GM21381 (cell line): ENCODE data around the gene CERS6.
"Not testable (repeated sequence)": the region's sequence is repeated elsewhere in the genome, so short reads cannot be mapped to it uniquely, and the experiment has no call there.

Experiments
- ATAC-seq: cut with Tn5 transposase; IDR thresholded peaks from one replicate; pipeline ENCODE4 v1.9.1; 2021; ENCODE audit warnings: mild to moderate bottlenecking, moderate library complexity; ENCODE audit not compliant: unreplicated experiment

The CERS6 gene

GRCh38 chr2:168455645-168456520, at the start of gene CERS6:
Gene CERS6 (plus strand): TSS chr2:168456272. CDS start chr2:168456449, 177 bp downstream.
- peak; percentile 93 for ATAC-seq

GRCh38 chr2:168412301-168412700, 43.8 kb upstream of the CERS6 start:
- ATAC-seq = not testable (repeated sequence)

GRCh38 chr2:168413101-168413500, 43.0 kb upstream of the CERS6 start:
- ATAC-seq = not testable (repeated sequence)

GRCh38 chr2:168416555-168416954, 39.5 kb upstream of the CERS6 start:
- ATAC-seq = no peak

GRCh38 chr2:168422584-168422983, 33.5 kb upstream of the CERS6 start:
- peak; percentile 65 for ATAC-seq

GRCh38 chr2:168424112-168424951, 31.7 kb upstream of the CERS6 start:
- ATAC-seq = no peak

- ATAC-seq = no peak
Observed at GRCh38 chr2:168424971-168425370, 31.1 kb upstream of the CERS6 start.

GRCh38 chr2:168426861-168427260, 29.2 kb upstream of the CERS6 start:
- ATAC-seq = no peak

- no peak for ATAC-seq
Observed at GRCh38 chr2:168427451-168427850, 28.6 kb upstream of the CERS6 start.

- no peak for ATAC-seq
Observed at GRCh38 chr2:168428431-168428830, 27.6 kb upstream of the CERS6 start.

GRCh38 chr2:168429988-168430387, 26.1 kb upstream of the CERS6 start:
- ATAC-seq = no peak

GRCh38 chr2:168430431-168430830, 25.6 kb upstream of the CERS6 start:
- ATAC-seq = no peak

GRCh38 chr2:168431301-168432024, 24.6 kb upstream of the CERS6 start:
- no peak for ATAC-seq

- no peak for ATAC-seq
Observed at GRCh38 chr2:168432100-168432499, 24.0 kb upstream of the CERS6 start.

- peak; percentile 81 for ATAC-seq
Observed at GRCh38 chr2:168432565-168433186, 23.4 kb upstream of the CERS6 start.

GRCh38 chr2:168433527-168433926, 22.5 kb upstream of the CERS6 start:
- no peak for ATAC-seq

- ATAC-seq = no peak
Observed at GRCh38 chr2:168434146-168434545, 21.9 kb upstream of the CERS6 start.

- ATAC-seq = no peak
Observed at GRCh38 chr2:168436840-168437239, 19.2 kb upstream of the CERS6 start.

GRCh38 chr2:168438553-168438952, 17.5 kb upstream of the CERS6 start:
- ATAC-seq = no peak

GRCh38 chr2:168439536-168439935, 16.5 kb upstream of the CERS6 start:
- no peak for ATAC-seq
